Tibial artery (tissue), 4 donors: Measurements from ENCODE around the gene ZBTB20.

Experiments used
- DNase-seq, 2 donors: peaks; one replicate each; pipeline ENCODE4 v3.0.0-alpha.2; 2019
- H3K27ac ChIP-seq, 2 donors: fragments of 200-600 bp; sonication (generic) in 1 of 2; 1 replicate in 1 of 2; 2 replicates in 1 of 2; pipeline ENCODE4 v1.5.1; 2018 to 2019; ENCODE audit warnings: mild to moderate bottlenecking in 1 of 2
- H3K27me3 ChIP-seq, 2 donors: fragments of 200-600 bp; sonication (generic) in 1 of 2; one replicate each; pipeline versions ENCODE4 v1.5.1 to v1.6.0; 2016 to 2019
- H3K36me3 ChIP-seq, 3 donors: fragments of 200-600 bp; sonication (generic) in 2 of 3; one replicate each; pipeline ENCODE4 v1.5.1; 2016 to 2019; ENCODE audit warnings: mild to moderate bottlenecking in 2 of 3
- H3K4me1 ChIP-seq, 4 donors: fragments of 200-600 bp; sonication (generic) in 2 of 4; 1 replicate in 3 of 4; 2 replicates in 1 of 4; pipeline ENCODE4 v1.5.1; 2016 to 2019
- H3K4me3 ChIP-seq, 2 donors: fragments of 200-600 bp; sonication (generic) in 1 of 2; 1 replicate in 1 of 2; 2 replicates in 1 of 2; pipeline ENCODE4 v1.5.1; 2018 to 2019; ENCODE audit warnings: mild to moderate bottlenecking in 2 of 2
- H3K9me3 ChIP-seq, 3 donors: fragments of 200-600 bp; sonication (generic) in 1 of 3; one replicate each; pipeline ENCODE4 v1.5.1; 2016 to 2019
- intact Hi-C: fragments of 100-400 bp; cut with DNase I; formaldehyde crosslinking; loops from one replicate; pipeline ENCODE4 v1.15.0; 2023; ENCODE audit warnings: low total_unique reads
- TF ChIP-seq, protein P1 (sequence below), 2 experiments: fragments of 200-600 bp in 1 of 2; fragments of 450-650 bp in 1 of 2; IDR thresholded peaks; one replicate each; pipeline ENCODE4 v1.5.1; 2017 to 2019; ENCODE audit warnings: antibody characterized with exemption in 2 of 2, mild to moderate bottlenecking in 1 of 2, moderate library complexity in 1 of 2

ZBTB20 gene

DNA sequence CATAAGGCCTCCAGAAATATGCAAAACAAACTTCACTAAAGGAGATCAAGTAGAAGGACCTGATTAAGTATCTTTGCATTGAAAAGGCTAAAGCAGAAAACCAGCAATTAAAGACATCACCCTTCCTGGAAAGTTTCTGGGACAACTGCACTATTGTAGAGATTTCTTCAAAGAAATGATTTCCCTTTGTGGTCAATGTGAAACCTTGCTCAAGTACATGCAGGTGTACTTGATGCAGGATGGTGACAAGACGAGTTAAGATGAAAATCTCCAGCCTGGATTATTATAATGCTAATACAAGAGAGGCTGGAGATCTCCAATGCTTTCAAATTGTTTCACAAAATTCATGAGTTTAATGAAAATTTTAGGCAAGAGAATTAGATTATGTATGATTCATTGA, 644.9 kb downstream of the ZBTB20 start:
- no peak overlapping the region for H3K27ac ChIP-seq
- peaks cover 0 to 25% (median 13%) of the 10 kb centered on the region in 4 donors for H3K4me1 ChIP-seq
- peaks cover 0 to 3% (median 0%) of the 10 kb centered on the region in 3 donors for H3K36me3 ChIP-seq
- DNase-seq = no peak
- H3K9me3 ChIP-seq = no peaks in the 10 kb centered on the region
- TF ChIP-seq, protein P1, sequence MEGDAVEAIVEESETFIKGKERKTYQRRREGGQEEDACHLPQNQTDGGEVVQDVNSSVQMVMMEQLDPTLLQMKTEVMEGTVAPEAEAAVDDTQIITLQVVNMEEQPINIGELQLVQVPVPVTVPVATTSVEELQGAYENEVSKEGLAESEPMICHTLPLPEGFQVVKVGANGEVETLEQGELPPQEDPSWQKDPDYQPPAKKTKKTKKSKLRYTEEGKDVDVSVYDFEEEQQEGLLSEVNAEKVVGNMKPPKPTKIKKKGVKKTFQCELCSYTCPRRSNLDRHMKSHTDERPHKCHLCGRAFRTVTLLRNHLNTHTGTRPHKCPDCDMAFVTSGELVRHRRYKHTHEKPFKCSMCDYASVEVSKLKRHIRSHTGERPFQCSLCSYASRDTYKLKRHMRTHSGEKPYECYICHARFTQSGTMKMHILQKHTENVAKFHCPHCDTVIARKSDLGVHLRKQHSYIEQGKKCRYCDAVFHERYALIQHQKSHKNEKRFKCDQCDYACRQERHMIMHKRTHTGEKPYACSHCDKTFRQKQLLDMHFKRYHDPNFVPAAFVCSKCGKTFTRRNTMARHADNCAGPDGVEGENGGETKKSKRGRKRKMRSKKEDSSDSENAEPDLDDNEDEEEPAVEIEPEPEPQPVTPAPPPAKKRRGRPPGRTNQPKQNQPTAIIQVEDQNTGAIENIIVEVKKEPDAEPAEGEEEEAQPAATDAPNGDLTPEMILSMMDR (IDR thresholded peaks at IDR 0.05) = no peak
- H3K27me3 ChIP-seq = no peaks in the 10 kb centered on the region
- intact Hi-C loops = no loop called here
- H3K4me3 ChIP-seq = no peak overlapping the region

DNA sequence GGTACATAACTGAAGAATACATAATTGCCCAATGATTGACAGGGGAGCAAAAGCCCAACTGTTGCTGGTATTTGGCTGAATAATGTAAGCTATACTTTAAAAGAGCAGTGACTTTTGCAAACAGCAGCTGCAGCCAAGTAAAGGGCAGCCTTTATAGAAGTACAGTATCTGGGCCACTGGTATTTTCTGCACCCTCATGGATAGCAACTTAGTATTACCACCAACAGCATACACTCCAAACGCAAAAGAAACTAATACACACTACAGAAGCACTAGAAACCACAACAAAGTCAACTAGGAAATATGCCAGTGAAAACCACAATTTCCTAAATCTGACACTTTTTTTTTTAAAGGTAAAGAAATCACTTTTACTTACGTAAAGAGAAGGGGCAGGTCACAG, 647.1 kb downstream of the ZBTB20 start:
- Histone ChIP-seq H3K27ac (no peak overlapping the region), H3K9me3 (no peaks in the 10 kb centered on the region), H3K4me3 (no peak overlapping the region), H3K27me3 (no peaks in the 10 kb centered on the region), H3K36me3 (peaks cover 0 to 3% (median 0%) of the 10 kb centered on the region in 3 donors), H3K4me1 (peaks cover 0 to 30% (median 13%) of the 10 kb centered on the region in 4 donors)
- intact Hi-C loops = no loop called here
- DNase-seq = no peak
- TF ChIP-seq, protein P1 (IDR thresholded peaks at IDR 0.05) = no peak

DNA sequence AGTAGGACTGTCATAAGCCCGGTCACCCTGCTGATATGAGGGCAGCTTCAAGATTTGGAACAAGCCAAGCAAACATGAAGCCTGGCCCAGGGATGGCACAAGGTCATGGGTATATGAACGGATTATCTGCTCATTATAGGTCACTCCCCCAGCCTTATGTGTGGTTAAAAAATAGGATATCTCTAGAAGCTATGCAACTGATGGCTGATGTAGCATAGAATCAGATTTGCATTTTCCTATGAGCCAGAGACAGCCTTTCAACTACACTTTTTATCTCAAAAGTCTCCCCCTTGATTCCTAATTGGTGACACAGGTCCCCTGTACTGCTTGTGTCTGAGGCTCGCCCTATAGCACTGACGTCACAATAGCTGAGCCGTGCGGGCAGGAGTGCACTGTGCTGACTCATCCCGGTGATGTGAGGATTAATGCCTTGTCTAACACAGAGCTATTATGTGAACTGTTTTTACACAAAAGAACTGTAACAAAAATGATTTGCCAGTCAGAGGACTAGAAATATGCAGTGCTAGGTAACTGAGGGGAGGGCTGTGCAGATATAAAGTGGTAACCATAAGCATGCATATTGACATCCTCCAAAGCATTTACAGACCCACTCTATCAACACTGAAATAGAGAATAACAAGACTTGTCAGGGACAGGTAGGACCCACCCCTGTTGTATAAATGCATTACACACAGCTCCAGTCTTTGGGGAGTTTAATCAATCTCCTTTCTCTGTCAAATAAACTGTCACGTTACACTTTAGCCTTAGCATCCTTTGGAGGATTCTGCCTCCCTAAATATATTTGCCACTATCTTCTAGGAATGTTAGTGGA, 648.3 kb downstream of the ZBTB20 start:
- no peaks in the 10 kb centered on the region for H3K9me3 ChIP-seq
- H3K27me3 ChIP-seq = no peaks in the 10 kb centered on the region
- intact Hi-C loops = no loop called here
- peaks cover 0 to 27% (median 11%) of the 10 kb centered on the region in 4 donors for H3K4me1 ChIP-seq
- no peak for DNase-seq
- H3K4me3 ChIP-seq = no peak overlapping the region
- peaks cover 0 to 3% (median 0%) of the 10 kb centered on the region in 3 donors for H3K36me3 ChIP-seq
- H3K27ac ChIP-seq = no peak overlapping the region
- TF ChIP-seq, protein P1 (IDR thresholded peaks at IDR 0.05) = no peak

DNA sequence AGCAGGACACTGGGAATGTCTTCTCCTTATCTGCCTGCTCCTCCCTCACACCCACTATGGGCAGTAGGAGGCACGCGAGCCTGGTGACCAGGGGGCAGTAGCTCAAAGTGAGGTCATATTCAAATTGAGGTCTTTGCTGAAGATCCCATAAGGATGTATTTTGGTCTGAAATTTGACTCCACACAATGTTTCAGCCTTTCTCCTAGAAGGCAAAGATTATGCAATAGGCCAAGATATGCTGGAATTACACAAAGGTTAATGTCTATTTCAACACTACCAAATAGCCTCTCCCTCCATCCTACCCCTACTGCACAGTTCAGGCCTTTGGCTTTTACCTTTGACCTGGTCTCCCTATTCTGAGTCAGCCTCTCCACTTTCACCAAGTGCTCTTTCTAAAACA, 650.2 kb downstream of the ZBTB20 start:
- intact Hi-C loops = no loop called here
- no peak overlapping the region for H3K27ac ChIP-seq
- H3K4me1 ChIP-seq = peaks cover 0 to 27% (median 11%) of the 10 kb centered on the region in 4 donors
- no peaks in the 10 kb centered on the region for H3K9me3 ChIP-seq
- no peak for DNase-seq
- peaks cover 0 to 3% (median 0%) of the 10 kb centered on the region in 3 donors for H3K36me3 ChIP-seq
- no peaks in the 10 kb centered on the region for H3K27me3 ChIP-seq
- TF ChIP-seq, protein P1 (IDR thresholded peaks at IDR 0.05) = no peak
- H3K4me3 ChIP-seq = no peak overlapping the region

DNA sequence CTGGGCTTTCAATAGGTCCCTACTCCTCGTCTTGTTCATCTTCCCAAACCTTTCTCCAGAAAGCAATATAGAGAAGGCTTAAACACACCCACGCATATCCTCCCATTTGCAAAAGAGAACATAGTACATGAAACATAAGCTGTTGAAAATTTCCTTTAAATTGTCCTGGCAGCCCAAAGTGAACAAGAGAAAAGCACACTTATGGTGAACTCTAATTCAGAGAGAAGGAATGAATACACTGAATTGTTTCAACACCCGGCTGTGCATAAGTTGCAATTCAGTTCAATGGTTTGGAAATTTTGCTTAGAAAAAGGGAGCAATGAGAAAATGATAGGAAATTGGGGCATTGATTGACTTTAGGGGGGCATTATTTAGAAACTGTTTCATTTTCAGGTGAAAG, 650.6 kb downstream of the ZBTB20 start:
- peaks cover 0 to 3% (median 0%) of the 10 kb centered on the region in 3 donors for H3K36me3 ChIP-seq
- no peaks in the 10 kb centered on the region for H3K27me3 ChIP-seq
- no peak overlapping the region for H3K27ac ChIP-seq
- TF ChIP-seq, protein P1 (IDR thresholded peaks at IDR 0.05) = no peak
- H3K4me3 ChIP-seq = no peak overlapping the region
- H3K4me1 ChIP-seq = peaks cover 0 to 27% (median 11%) of the 10 kb centered on the region in 4 donors
- no peaks in the 10 kb centered on the region for H3K9me3 ChIP-seq
- intact Hi-C loops = no loop called here
- no peak for DNase-seq
